Central memory CD4-positive, alpha-beta T cell (primary cell): ENCODE data around the gene INSL3.
"Not testable (repeated sequence)": the region's sequence is repeated elsewhere in the genome, so short reads cannot be mapped to it uniquely, and the experiment has no call there.

Source experiments
- DNase-seq: peaks from one replicate; pipeline ENCODE4 v3.0.0; 2022

INSL3 gene

GRCh38 chr19:17812099-17812498 lies 9.2 kb downstream of the INSL3 start:
- DNase-seq: no peak

- DNase-seq: no peak
Measured at GRCh38 chr19:17811681-17812080, 9.6 kb downstream of the INSL3 start.

GRCh38 chr19:17811103-17811502 lies 10.2 kb downstream of the INSL3 start:
- DNase-seq: no peak

- no peak for DNase-seq
Measured at GRCh38 chr19:17807731-17808316, 13.5 kb downstream of the INSL3 start.

- DNase-seq: no peak
Measured at GRCh38 chr19:17806945-17807344, 14.4 kb downstream of the INSL3 start.

- DNase-seq: no peak
Measured at GRCh38 chr19:17805427-17805826, 15.9 kb downstream of the INSL3 start.

- DNase-seq: peak; percentile 55
Measured at GRCh38 chr19:17803264-17803896, 17.9 kb downstream of the INSL3 start.

GRCh38 chr19:17802137-17802858 lies 19.0 kb downstream of the INSL3 start:
- no peak for DNase-seq

- DNase-seq: not testable (repeated sequence)
Measured at GRCh38 chr19:17798599-17798998, 22.7 kb downstream of the INSL3 start.

- no peak for DNase-seq
Measured at GRCh38 chr19:17797424-17798201, 23.7 kb downstream of the INSL3 start.

- no peak for DNase-seq
Measured at GRCh38 chr19:17796838-17797423, 24.4 kb downstream of the INSL3 start.

GRCh38 chr19:17796013-17796837 lies 25.1 kb downstream of the INSL3 start:
- DNase-seq: no peak

GRCh38 chr19:17795495-17795856 lies 25.8 kb downstream of the INSL3 start:
- no peak for DNase-seq

GRCh38 chr19:17794731-17795494 lies 26.4 kb downstream of the INSL3 start, which contains the start of gene B3GNT3:
B3GNT3 (plus strand) TSS chr19:17795138; CDS start chr19:17807808, 12,670 bp downstream.
- DNase-seq: peak; percentile 30

GRCh38 chr19:17794412-17794730 lies 26.9 kb downstream of the INSL3 start:
- no peak for DNase-seq

- DNase-seq: no peak
Measured at GRCh38 chr19:17790059-17790780, 31.1 kb downstream of the INSL3 start.

- DNase-seq: no peak
Measured at GRCh38 chr19:17788632-17789031, 32.7 kb downstream of the INSL3 start.

GRCh38 chr19:17787274-17787913 lies 33.9 kb downstream of the INSL3 start:
- no peak for DNase-seq

- DNase-seq: peak; percentile 60
Measured at GRCh38 chr19:17784201-17785008, 36.9 kb downstream of the INSL3 start.
